Hepatic stellate cell (primary cell): Measurements from ENCODE around the gene USF2.
A peak's percentile ranks its signal among the peaks of the same experiment; 100 is the strongest.

ENCODE experiments used
- DNase-seq: peaks from one replicate; pipeline ENCODE4 v3.0.0; 2011; ENCODE audit warnings: low spot score

USF2 gene

GRCh38 chr19:35317464-35318043 is 48.8 kb downstream of the USF2 start:
- no peak for DNase-seq

DNA sequence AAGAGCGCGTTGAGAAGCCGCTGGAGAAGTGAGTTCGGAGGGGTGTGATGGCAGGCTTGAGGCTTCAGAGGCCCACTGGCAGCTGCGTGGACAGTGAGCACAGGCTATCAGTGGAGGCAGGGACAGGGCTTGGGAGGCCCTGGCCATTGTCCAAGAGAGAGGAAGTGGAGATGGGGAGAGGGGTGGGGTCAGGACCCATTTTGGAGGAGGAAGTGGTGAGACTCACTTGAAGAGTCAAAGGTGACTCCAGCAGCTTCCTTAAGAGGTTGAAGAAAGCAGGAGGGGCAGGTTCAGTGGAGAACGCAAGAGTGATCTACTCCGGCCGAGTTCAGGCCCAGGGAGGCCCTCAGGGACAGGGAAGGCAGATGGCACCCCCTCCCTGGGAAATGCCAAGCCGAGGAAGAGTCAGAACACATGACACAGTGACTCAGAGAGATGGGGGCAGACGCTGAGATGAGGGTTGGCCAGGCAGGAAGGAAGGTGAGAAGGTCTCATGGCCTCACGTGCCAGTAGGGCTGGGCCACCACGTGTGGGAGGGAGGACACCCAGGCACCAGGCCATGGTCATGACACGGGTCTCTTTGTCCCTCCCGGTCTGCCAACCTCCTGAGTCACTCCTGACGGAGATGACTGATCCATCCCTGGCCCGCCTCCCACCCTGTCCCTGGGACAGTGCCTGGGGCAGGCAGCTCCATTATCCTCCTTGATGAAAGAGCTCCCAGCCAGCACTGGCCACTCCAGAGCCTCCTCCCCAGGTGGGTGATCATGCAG is 50.1 kb downstream of the USF2 start:
- peak; percentile 82 for DNase-seq

GRCh38 chr19:35320065-35320713 is 51.4 kb downstream of the USF2 start:
- no peak for DNase-seq

DNA sequence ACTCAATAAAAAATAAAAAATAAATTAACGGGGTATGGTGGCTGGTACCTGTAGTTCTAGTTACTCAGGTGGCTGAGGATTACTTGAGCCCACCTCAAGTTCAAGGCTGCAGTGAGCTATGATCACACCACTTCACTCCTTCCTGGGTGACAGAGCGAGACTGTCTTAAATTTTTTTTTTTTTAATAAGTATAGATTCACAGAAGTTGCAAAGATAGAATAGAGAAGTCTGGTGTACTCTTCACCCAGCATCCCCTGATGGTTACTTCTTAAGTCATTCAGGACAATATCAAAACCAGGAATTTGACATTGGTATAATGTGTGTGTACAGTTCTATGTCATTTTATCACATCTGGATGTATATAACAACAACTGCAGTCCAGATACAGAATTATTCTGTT is 52.5 kb downstream of the USF2 start:
- DNase-seq = no peak

DNA sequence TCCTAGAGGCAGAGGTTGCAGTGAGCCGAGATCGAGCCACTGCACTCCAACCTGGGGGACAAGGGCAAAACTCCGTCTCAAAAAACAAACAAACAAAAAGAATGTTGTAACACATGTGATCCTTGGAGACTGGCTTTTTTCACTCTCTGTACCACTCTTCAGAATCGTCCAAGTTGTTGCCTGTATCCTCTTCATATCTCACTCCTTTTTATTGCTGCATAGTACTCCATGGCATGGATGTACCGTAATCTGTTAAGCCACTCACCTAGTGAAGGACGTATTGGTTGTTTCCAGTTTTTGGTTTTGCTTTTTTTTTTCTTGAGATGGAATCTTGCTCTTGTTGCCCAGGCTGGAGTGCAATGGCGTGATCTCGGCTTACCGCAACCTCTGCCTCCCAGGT is 53.3 kb downstream of the USF2 start:
- DNase-seq = no peak

- no peak for DNase-seq
These were observed 58.9 kb downstream of the USF2 start for GRCh38 chr19:35327642-35328041.

- no peak for DNase-seq
These were observed 60.1 kb downstream of the USF2 start, which contains the start of gene CD22 for GRCh38 chr19:35328851-35329285. Gene CD22, plus strand, starts transcription at chr19:35329187. Its CDS starts 2,854 bp downstream, at chr19:35332041.

DNA sequence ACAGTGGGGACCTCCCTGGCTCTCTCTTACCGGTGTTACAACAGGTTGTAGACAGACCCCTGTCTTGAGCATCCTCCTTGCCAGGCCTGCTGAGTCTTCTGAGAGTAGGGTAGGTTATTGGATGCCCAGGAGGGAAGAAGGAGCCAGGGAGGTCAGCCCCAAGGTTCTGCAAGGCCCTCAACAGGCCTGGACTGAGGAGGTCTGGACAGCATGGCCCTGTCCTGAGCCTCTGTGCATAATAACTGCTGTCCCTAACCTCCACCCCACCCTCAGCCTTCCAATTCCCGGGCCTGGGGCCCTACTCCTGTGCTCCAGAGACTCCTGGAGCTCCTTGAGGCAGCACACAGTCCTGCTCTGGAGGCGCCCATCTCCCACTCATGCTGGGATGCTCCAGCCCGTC is 60.6 kb downstream of the USF2 start:
- DNase-seq = no peak
